HepG2 (cell line): ENCODE results near the gene CCDC57. TPM values are rescaled to one million over a fixed set of nuclear protein-coding genes. Genes with fewer than 3 reads are reported as not detected.

Experiments
- MEIS2 ChIP-seq: sonication (generic); formaldehyde crosslinking; IDR thresholded peaks from 2 replicates; pipeline ENCODE4 v1.9.0; 2021; ENCODE audit warnings: mild to moderate bottlenecking, missing genetic modification reagents
- polyA plus RNA-seq, 8 experiments: library from polyadenylated mRNA; depleted of rRNA in 3 of 8; stranded (reverse) in 7 of 8; unstranded in 1 of 8; fragments of >200 nt; fragmentation: Illumina TruSeq in 4 of 8; extraction: Trizol in 4 of 8; gene quantifications; 2 replicates each; pipeline versions ENCODE4 v1.2.1 to v1.2.3, GENCODE V29; 2011 to 2016; ENCODE audit warnings: low read depth in 4 of 8, missing spikeins in 1 of 8, mixed read lengths in 1 of 8; ENCODE audit not compliant: insufficient read depth in 1 of 8
- total RNA-seq, 5 experiments: library from RNA; depleted of rRNA; stranded (reverse); fragments of >200 nt; fragmentation: Illumina TruSeq; extraction: Trizol; gene quantifications; 2 replicates each; pipeline ENCODE4 v1.2.3, GENCODE V29; 2016; ENCODE audit warnings: low read depth in 1 of 5
- TF ChIP-seq, protein P1 (sequence below): sonication (generic); formaldehyde crosslinking; IDR thresholded peaks from 2 replicates; pipeline ENCODE4 v1.4.0; 2020; ENCODE audit warnings: missing genetic modification reagents
- TF ChIP-seq, protein P2 (sequence below): sonication (generic); formaldehyde crosslinking; IDR thresholded peaks from 2 replicates; pipeline ENCODE4 v1.5.1; 2020; ENCODE audit warnings: mild to moderate bottlenecking, missing genetic modification reagents, borderline replicate concordance
- TF ChIP-seq, protein P3 (sequence below): sonication (generic); formaldehyde crosslinking; IDR thresholded peaks from 2 replicates; pipeline ENCODE4 v1.4.0; 2020; ENCODE audit warnings: missing genetic modification reagents

The CCDC57 gene
- total and polyA plus RNA-seq, 2 of the 13 experiments (the other 11 are each of a cell fraction or from before 2014, with no cell fraction given): 59.3 to 59.9 TPM

DNA sequence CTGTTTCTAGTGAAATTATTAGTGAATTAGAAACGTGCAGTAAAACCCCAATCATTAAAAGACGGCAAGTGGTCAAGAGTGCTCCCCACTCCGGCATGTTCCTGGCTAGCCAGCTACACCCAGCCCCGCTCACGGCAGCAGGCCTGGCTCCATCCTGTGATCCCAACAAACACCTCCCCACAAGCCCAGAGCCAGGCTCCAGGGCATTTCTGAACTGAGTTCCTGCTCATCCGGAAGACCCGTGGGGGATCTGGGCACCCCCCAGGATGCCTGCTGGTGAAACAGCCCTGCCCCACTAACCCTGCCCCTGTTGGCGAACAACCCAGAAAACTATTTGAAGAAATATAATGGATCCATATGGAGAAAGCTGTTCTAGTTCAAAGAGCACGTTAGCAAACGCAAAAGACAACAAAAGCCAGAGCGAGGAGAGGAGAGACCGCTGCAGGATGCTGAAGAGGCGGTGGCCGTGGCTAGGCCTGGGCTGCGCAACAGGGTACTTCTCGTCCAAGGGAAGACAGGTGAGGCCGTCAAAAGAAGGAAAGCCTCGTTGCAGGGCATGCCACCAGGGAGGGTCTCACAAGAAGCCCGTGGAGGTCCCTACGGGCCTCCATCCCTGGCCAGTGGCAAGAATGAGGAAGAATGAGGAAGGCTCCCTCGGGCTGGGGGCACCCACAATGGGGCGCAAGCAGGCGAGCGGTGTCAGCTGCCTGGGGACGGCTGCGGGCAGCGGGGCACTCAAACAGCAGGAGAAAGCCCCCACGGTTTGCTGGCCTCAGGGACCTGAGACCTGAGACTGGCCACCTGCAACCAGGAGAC is 35.4 kb upstream of the CCDC57 start (continued):
- TF ChIP-seq, protein P1, sequence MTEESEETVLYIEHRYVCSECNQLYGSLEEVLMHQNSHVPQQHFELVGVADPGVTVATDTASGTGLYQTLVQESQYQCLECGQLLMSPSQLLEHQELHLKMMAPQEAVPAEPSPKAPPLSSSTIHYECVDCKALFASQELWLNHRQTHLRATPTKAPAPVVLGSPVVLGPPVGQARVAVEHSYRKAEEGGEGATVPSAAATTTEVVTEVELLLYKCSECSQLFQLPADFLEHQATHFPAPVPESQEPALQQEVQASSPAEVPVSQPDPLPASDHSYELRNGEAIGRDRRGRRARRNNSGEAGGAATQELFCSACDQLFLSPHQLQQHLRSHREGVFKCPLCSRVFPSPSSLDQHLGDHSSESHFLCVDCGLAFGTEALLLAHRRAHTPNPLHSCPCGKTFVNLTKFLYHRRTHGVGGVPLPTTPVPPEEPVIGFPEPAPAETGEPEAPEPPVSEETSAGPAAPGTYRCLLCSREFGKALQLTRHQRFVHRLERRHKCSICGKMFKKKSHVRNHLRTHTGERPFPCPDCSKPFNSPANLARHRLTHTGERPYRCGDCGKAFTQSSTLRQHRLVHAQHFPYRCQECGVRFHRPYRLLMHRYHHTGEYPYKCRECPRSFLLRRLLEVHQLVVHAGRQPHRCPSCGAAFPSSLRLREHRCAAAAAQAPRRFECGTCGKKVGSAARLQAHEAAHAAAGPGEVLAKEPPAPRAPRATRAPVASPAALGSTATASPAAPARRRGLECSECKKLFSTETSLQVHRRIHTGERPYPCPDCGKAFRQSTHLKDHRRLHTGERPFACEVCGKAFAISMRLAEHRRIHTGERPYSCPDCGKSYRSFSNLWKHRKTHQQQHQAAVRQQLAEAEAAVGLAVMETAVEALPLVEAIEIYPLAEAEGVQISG: no peak
- TF ChIP-seq, protein P2, sequence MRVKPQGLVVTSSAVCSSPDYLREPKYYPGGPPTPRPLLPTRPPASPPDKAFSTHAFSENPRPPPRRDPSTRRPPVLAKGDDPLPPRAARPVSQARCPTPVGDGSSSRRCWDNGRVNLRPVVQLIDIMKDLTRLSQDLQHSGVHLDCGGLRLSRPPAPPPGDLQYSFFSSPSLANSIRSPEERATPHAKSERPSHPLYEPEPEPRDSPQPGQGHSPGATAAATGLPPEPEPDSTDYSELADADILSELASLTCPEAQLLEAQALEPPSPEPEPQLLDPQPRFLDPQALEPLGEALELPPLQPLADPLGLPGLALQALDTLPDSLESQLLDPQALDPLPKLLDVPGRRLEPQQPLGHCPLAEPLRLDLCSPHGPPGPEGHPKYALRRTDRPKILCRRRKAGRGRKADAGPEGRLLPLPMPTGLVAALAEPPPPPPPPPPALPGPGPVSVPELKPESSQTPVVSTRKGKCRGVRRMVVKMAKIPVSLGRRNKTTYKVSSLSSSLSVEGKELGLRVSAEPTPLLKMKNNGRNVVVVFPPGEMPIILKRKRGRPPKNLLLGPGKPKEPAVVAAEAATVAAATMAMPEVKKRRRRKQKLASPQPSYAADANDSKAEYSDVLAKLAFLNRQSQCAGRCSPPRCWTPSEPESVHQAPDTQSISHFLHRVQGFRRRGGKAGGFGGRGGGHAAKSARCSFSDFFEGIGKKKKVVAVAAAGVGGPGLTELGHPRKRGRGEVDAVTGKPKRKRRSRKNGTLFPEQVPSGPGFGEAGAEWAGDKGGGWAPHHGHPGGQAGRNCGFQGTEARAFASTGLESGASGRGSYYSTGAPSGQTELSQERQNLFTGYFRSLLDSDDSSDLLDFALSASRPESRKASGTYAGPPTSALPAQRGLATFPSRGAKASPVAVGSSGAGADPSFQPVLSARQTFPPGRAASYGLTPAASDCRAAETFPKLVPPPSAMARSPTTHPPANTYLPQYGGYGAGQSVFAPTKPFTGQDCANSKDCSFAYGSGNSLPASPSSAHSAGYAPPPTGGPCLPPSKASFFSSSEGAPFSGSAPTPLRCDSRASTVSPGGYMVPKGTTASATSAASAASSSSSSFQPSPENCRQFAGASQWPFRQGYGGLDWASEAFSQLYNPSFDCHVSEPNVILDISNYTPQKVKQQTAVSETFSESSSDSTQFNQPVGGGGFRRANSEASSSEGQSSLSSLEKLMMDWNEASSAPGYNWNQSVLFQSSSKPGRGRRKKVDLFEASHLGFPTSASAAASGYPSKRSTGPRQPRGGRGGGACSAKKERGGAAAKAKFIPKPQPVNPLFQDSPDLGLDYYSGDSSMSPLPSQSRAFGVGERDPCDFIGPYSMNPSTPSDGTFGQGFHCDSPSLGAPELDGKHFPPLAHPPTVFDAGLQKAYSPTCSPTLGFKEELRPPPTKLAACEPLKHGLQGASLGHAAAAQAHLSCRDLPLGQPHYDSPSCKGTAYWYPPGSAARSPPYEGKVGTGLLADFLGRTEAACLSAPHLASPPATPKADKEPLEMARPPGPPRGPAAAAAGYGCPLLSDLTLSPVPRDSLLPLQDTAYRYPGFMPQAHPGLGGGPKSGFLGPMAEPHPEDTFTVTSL: no peak
- TF ChIP-seq MEIS2 (CRISPR knock-in tag): no peak
- TF ChIP-seq, protein P3, sequence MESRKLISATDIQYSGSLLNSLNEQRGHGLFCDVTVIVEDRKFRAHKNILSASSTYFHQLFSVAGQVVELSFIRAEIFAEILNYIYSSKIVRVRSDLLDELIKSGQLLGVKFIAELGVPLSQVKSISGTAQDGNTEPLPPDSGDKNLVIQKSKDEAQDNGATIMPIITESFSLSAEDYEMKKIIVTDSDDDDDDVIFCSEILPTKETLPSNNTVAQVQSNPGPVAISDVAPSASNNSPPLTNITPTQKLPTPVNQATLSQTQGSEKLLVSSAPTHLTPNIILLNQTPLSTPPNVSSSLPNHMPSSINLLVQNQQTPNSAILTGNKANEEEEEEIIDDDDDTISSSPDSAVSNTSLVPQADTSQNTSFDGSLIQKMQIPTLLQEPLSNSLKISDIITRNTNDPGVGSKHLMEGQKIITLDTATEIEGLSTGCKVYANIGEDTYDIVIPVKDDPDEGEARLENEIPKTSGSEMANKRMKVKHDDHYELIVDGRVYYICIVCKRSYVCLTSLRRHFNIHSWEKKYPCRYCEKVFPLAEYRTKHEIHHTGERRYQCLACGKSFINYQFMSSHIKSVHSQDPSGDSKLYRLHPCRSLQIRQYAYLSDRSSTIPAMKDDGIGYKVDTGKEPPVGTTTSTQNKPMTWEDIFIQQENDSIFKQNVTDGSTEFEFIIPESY (CRISPR knock-in tag): peak; percentile 59; the same call in 1 of the 2 replicates
